Measurements from ENCODE around the gene TM4SF1.

Gene TM4SF1

GRCh38 chr3:149321136-149321535 is 56.3 kb downstream of the TM4SF1 start:
- no peak for TF ChIP-seq CTCF (IDR thresholded peaks at IDR 0.05; ENCODE audit: low read depth, low read length)
- no peak overlapping the region for H3K4me3 ChIP-seq (ENCODE audit: low read depth, low read length)

- no peak overlapping the region for H3K4me3 ChIP-seq (ENCODE audit: low read depth, low read length)
- TF ChIP-seq CTCF (IDR thresholded peaks at IDR 0.05; ENCODE audit: low read depth, low read length): no peak
Observed at GRCh38 chr3:149319750-149320149, 57.7 kb downstream of the TM4SF1 start.

Measured in WI38 (cell line).